B cell (primary cell): Measurements from ENCODE around the gene MYH1. TPM values are rescaled to one million over a fixed set of nuclear protein-coding genes. Genes with fewer than 3 reads are reported as not detected.

Experiments
- ATAC-seq: fragments of 200-7000 bp; cut with Tn5 transposase; one replicate; pipeline ENCODE4 v1.10.0; 2021; ENCODE audit warnings: low read depth, mild to moderate bottlenecking, moderate number of reproducible peaks, moderate library complexity
- CTCF ChIA-PET: fragments of 350-600 bp; sonication (Branson Sonifier 250); formaldehyde crosslinking; loops from one replicate; lab custom pipeline; 2021; ENCODE audit warnings: antibody characterized with exemption, inconsistent platforms; lab: Charles Lee
- POLR2A ChIA-PET: fragments of 350-600 bp; sonication (Branson Sonifier 250); formaldehyde crosslinking; loops from one replicate; lab custom pipeline; 2021; ENCODE audit warnings: antibody characterized with exemption; lab: Charles Lee
- DNase-seq: peaks from one replicate; pipeline ENCODE4 v3.0.0; 2013
- H2AFZ ChIP-seq: 2 replicates; pipeline ENCODE4 v1.6.1; 2012; ENCODE audit warnings: mild to moderate bottlenecking, low read depth, low read length; ENCODE audit not compliant: insufficient read depth, poor library complexity, severe bottlenecking
- H3K27ac ChIP-seq, 2 donors: 1 replicate in 1 of 2; 2 replicates in 1 of 2; pipeline ENCODE4 v1.5.1; 2012 to 2013; ENCODE audit warnings: low read length in 2 of 2, mild to moderate bottlenecking in 2 of 2, moderate library complexity in 1 of 2
- H3K27me3 ChIP-seq, 4 experiments: fragments of 200-600 bp in 1 of 4; sonication (generic) in 1 of 4; replicated peaks in 1 of 4; 1 replicate in 2 of 4; 2 replicates in 2 of 4; pipeline versions ENCODE4 v1.6.1 to v1.7.0; 2013 to 2016; ENCODE audit warnings: low read length in 3 of 4, mild to moderate bottlenecking in 2 of 4, mixed read lengths in 1 of 4, moderate library complexity in 1 of 4; ENCODE audit not compliant: insufficient read depth in 4 of 4, control insufficient read depth in 3 of 4; ENCODE audit errors: control extremely low read depth in 1 of 4
- H3K36me3 ChIP-seq, 2 experiments: replicated peaks in 1 of 2; 1 replicate in 1 of 2; 2 replicates in 1 of 2; pipeline versions ENCODE4 v1.6.1 to v1.7.1; 2013; ENCODE audit warnings: low read length in 1 of 2; ENCODE audit not compliant: insufficient read depth in 2 of 2, control insufficient read depth in 1 of 2; ENCODE audit errors: control extremely low read depth in 1 of 2, extremely low read depth in 1 of 2
- H3K4me1 ChIP-seq, 2 donors: fragments of 200-600 bp in 1 of 2; sonication (generic) in 1 of 2; 1 replicate in 1 of 2; 2 replicates in 1 of 2; pipeline versions ENCODE4 v1.5.1 to v1.6.1; 2013 to 2017; ENCODE audit warnings: low read length in 2 of 2; ENCODE audit not compliant: control insufficient read depth in 2 of 2, insufficient read depth in 2 of 2
- H3K4me2 ChIP-seq: replicated peaks from 2 replicates; pipeline ENCODE3; 2012; ENCODE audit warnings: mild to moderate bottlenecking, low read depth, low read length; ENCODE audit not compliant: poor library complexity, severe bottlenecking
- H3K4me3 ChIP-seq, 5 experiments: fragments of 200-600 bp in 1 of 5; sonication (generic) in 1 of 5; 1 replicate in 3 of 5; 2 replicates in 2 of 5; pipeline versions ENCODE4 v1.5.1 to v1.7.0; 2011 to 2016; ENCODE audit warnings: low read length in 4 of 5, mild to moderate bottlenecking in 4 of 5, low read depth in 2 of 5, control low read depth in 1 of 5, moderate library complexity in 1 of 5; ENCODE audit not compliant: insufficient read depth in 1 of 5; ENCODE audit errors: control extremely low read depth in 1 of 5, extremely low read depth in 1 of 5
- H3K79me2 ChIP-seq: fragments of 200-600 bp; sonication (generic); one replicate; pipeline ENCODE4 v1.6.0; 2016; ENCODE audit warnings: low read length; ENCODE audit not compliant: control insufficient read depth, insufficient read depth
- H3K9ac ChIP-seq: fragments of 200-600 bp; sonication (generic); 2 replicates; pipeline ENCODE4 v1.6.1; 2017; ENCODE audit warnings: mild to moderate bottlenecking, low read length, moderate library complexity
- H3K9me3 ChIP-seq, 3 donors: one replicate each; pipeline versions ENCODE4 v1.6.1 to v1.7.1; 2013; ENCODE audit warnings: low read length in 2 of 3; ENCODE audit not compliant: control insufficient read depth in 2 of 3, insufficient read depth in 1 of 3; ENCODE audit errors: control extremely low read depth in 1 of 3
- H4K20me1 ChIP-seq: 2 replicates; pipeline ENCODE4 v1.6.0; 2012; ENCODE audit warnings: mild to moderate bottlenecking, low read length; ENCODE audit not compliant: insufficient read depth, control insufficient read depth, poor library complexity, severe bottlenecking
- H3K27ac Mint-ChIP-seq: one replicate; pipeline ENCODE4 v1.8.0; 2021; ENCODE audit warnings: mixed read lengths
- H3K27me3 Mint-ChIP-seq: one replicate; pipeline ENCODE4 v1.8.0; 2021; ENCODE audit warnings: mixed read lengths
- H3K4me1 Mint-ChIP-seq: one replicate; pipeline ENCODE4 v1.8.0; 2021; ENCODE audit warnings: mixed read lengths
- H3K4me3 Mint-ChIP-seq: one replicate; pipeline ENCODE4 v1.8.0; 2021; ENCODE audit warnings: mixed read lengths
- H3K9me3 Mint-ChIP-seq: one replicate; pipeline ENCODE4 v1.8.0; 2022; ENCODE audit warnings: mixed read lengths; ENCODE audit not compliant: insufficient read depth
- CTCF ChIP-seq: fragments of 200-600 bp; IDR thresholded peaks from one replicate; pipeline ENCODE4 v1.8.0; 2022; ENCODE audit warnings: antibody characterized with exemption, mild to moderate bottlenecking
- EZH2 ChIP-seq: IDR thresholded peaks from 2 replicates; pipeline ENCODE4 v1.6.1; 2012; ENCODE audit warnings: borderline replicate concordance, low read depth, mild to moderate bottlenecking, moderate library complexity, low read length; ENCODE audit not compliant: insufficient read depth, poor library complexity, severe bottlenecking
- WGBS: methylation state at CpG from one replicate; pipeline ENCODE4 v1.1.5; 2013; ENCODE audit warnings: missing lambda C conversion rate; ENCODE audit not compliant: insufficient coverage; 5-methylcytosine and 5-hydroxymethylcytosine counted together
- intact Hi-C: fragments of 100-400 bp; cut with micrococcal nuclease; formaldehyde crosslinking; loops from one replicate; pipeline ENCODE4 v1.10.0; 2022
- polyA plus RNA-seq: library from polyadenylated mRNA; depleted of rRNA; stranded (reverse); fragments of >200 nt; gene quantifications from 2 replicates; pipeline ENCODE4 v1.2.3, GENCODE V29; 2012
- total RNA-seq, 2 donors: library from RNA; stranded (reverse); fragments of 120-200 nt in 1 of 2; gene quantifications; 1 replicate in 1 of 2; 2 replicates in 1 of 2; pipeline versions ENCODE4 v1.2.3 to v1.2.4, GENCODE V29; 2013 to 2022

MYH1 gene
- total and polyA plus RNA-seq, 2 donors (not counting 1 experiment from before 2014, with no cell fraction given), result not detected

- H3K4me1 ChIP-seq, result no peaks in the 10 kb centered on the region
- ATAC-seq, result no peak
- no peak overlapping the region for H3K4me3 ChIP-seq
- no peaks in the 10 kb centered on the region for H3K4me1 Mint-ChIP-seq
- H3K79me2 ChIP-seq, result no peaks in the 10 kb centered on the region
- no peak overlapping the region for H3K27ac ChIP-seq
- H3K9me3 ChIP-seq, result peaks cover 0 to 1% (median 0%) of the 10 kb centered on the region in 3 donors
- no peak overlapping the region for H2AFZ ChIP-seq
- no peaks in the 10 kb centered on the region for H3K36me3 ChIP-seq
- H3K27me3 ChIP-seq, result no peaks in the 10 kb centered on the region
- H3K4me3 Mint-ChIP-seq, result no peak overlapping the region
- H3K9ac ChIP-seq, result no peak overlapping the region
- TF ChIP-seq CTCF (no peak), EZH2 (no peak)
- no peak for DNase-seq
- WGBS, result no CpG with 5 or more reads among the region's 1 CpG
- intact Hi-C loops, result no loop called here
- ChIA-PET POLR2A (no interaction called here), CTCF (no interaction called here)
- no peak overlapping the region for H3K4me2 ChIP-seq
- peaks cover 17% of the 10 kb centered on the region for H3K27me3 Mint-ChIP-seq
- no peaks in the 10 kb centered on the region for H4K20me1 ChIP-seq
- H3K9me3 Mint-ChIP-seq, result no peaks in the 10 kb centered on the region
- no peak overlapping the region for H3K27ac Mint-ChIP-seq
Measured at GRCh38 chr17:10457952-10458351, 60.4 kb downstream of the MYH1 start.

- Histone ChIP-seq H3K4me2 (no peak overlapping the region), H4K20me1 (no peaks in the 10 kb centered on the region), H3K27ac (no peak overlapping the region), H3K4me1 (no peaks in the 10 kb centered on the region), H3K9me3 (peaks cover 0 to 2% (median 0%) of the 10 kb centered on the region in 3 donors), H3K4me3 (no peak overlapping the region), H3K36me3 (no peaks in the 10 kb centered on the region), H3K79me2 (no peaks in the 10 kb centered on the region), H3K27me3 (peaks cover 0 to 2% (median 0%) of the 10 kb centered on the region in 4 experiments), H3K9ac (no peak overlapping the region), H2AFZ (no peak overlapping the region)
- ATAC-seq (no peak), DNase-seq (no peak)
- Mint-ChIP-seq H3K27me3 (peaks cover 16% of the 10 kb centered on the region), H3K4me1 (no peaks in the 10 kb centered on the region), H3K27ac (no peak overlapping the region), H3K9me3 (no peaks in the 10 kb centered on the region), H3K4me3 (no peak overlapping the region)
- intact Hi-C loops, result no loop called here
- TF ChIP-seq EZH2 (no peak), CTCF (no peak)
- CTCF ChIA-PET, result no interaction called here
- whole genome bisulfite sequencing, result 86% methylated on average over 4 of the region's 7 CpGs
- POLR2A ChIA-PET, result no interaction called here
Measured at GRCh38 chr17:10447026-10447931, 71.1 kb downstream of the MYH1 start.
